ENCODE measurements around the gene RUNX2.
A peak's percentile ranks its signal among the peaks of the same experiment; 100 is the strongest.

The RUNX2 gene

DNA sequence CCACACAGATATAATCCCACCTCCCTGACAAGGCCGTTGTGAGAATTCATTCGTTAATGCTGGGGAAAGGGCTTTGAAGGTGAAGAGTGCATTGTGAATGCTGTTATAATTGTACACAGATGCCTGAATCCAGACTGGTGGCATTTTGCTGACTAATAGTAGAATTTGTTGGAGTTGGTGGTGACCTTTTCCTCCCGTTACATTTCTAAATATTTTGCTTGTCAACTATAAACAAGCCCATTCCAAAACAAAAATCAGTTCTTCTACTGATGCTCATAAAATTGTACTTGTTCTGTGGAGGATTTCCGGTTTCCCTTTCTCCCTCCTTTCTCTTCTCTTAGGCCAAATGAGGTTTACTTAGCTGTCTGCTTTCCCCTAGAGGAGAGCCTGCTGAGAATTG lies 302.7 kb downstream of the RUNX2 start:
- no peak for DNase-seq

DNA sequence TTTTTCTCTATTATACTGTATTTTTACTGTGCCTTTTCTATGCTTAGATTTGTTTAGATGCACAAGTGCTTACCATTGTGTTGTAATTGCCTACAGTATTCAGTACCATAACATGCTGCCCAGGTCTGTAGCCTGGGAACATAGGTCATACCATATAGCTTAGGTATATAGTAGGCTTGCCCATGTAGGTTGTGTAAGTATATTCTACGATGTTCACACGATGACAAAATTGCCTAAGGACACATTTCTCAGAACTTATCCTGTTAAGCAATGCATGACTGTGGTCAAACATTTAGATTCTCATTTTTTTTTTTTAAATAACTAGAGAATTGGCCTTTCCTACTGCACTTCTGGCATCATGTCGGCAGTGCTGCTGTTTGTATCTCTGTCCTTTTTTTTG lies 303.3 kb downstream of the RUNX2 start:
- DNase-seq, result no peak

GRCh38 chr6:45633272-45633908 lies 305.3 kb downstream of the RUNX2 start:
- DNase-seq, result no peak

- no peak for DNase-seq
These were observed 306.1 kb downstream of the RUNX2 start for GRCh38 chr6:45634231-45634630.

GRCh38 chr6:45635284-45635867 lies 307.2 kb downstream of the RUNX2 start:
- no peak for DNase-seq

DNA sequence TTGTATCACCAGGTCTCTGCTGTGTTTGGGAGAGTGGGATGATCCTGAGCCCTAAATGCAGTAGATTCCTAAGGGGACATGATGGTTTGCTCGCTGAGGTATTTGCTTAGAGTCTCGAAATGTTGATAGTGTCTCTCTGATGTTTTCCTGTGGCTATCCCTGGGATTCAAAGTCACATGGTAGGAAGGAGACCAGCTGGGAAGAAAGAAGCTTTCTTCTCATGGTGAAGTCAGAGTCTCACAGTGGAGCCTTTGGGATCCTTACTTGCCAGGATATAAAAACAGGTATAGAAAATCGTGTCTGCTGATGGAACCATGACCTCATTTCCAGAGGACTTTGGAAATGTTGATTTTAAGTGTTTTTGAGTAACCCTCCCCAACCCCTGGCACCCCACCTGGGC lies 308.9 kb downstream of the RUNX2 start:
- DNase-seq, result no peak

DNA sequence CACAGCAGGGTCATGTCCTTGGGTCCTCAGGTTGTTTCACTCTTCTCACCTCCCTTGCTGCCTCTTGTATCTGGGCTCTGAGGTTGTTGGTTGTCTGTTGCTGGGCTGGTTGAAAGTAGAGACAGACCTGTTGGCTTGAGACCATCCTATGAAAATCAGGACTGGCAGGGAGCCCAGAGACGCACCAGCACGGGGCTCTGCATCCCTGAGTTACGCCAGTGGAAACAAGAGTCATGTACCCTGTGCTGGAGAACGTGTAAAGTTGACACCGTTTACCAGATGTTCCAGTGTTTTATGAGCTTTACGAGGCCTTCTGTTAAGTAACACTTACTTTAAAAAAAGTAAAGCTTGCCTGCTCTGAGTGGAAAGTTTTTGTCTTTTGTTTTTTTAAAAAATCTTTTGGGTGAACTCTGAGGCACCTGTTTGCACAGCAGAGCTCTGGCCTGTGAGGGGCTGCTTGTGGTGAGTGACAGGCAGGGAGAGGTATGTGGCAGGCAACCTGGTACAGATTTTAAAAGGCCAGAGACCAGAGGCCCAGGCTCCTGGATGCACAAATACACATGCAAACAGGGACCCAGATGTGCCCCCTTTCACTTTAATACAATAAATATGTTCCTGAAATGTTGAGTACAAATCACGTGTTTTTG lies 309.6 kb downstream of the RUNX2 start:
- DNase-seq, result no peak

- DNase-seq, result no peak
These were observed 312.0 kb downstream of the RUNX2 start for GRCh38 chr6:45640081-45640491.

DNA sequence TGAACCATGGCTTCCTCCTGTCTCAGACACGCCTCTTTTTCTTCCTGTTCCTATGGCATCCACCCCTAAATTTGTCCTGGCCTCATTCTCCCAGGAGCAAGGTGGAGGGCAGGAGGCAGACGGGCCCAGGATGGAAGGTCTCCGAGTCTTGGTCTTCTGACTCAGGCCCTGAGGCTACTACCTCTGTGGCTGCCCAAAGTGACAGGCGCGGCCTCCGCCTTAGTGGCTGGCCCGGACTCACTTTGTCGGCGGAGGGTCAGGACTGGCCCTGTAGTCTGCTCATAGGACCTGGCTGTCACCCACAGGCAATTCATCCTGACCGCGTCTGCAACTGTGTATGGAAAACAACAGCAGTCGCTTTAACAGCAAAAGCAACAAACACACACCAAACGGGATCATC lies 312.7 kb downstream of the RUNX2 start:
- no peak for DNase-seq

DNA sequence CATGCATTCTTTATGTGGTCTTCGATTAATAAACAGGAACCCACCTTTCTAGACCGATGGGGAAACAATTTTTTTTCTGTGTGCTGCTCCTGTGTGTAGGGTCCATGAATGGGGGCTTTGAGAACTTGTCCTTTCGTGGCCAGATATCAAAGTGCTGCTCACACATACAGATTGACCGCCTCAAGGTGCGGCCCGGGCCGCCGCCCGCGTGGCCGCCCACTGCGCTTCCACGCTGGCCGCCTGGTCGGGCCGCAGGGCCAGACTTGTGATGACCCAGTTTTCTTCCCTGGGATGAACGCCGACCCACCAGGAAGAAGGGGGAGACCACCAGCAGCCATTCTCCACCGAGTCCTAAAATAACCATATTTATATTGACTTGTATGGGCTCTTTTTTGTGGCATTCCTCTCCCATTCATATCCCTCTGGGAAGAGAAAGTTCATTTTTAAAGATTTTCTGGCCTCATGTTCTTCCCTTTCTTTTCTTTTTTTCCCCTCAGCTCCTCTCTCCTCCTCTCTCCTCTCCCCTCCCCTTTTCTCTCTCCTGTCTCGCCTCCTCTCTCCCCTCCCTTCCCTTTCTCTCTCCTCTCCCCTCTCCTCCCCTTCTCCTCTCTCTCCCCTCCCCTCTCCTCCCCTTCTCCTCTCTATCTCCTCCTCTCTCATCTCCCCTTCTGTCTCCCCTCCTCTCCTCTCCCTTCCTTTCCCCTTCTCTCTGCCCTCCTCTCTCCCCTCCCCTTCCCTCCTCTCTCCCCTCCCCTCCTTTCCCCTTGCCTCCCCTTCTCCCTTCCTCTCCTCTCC lies 314.4 kb downstream of the RUNX2 start:
- no peak for DNase-seq

- DNase-seq, result peak; percentile 38
These were observed 315.0 kb downstream of the RUNX2 start for GRCh38 chr6:45643126-45643525.

DNA sequence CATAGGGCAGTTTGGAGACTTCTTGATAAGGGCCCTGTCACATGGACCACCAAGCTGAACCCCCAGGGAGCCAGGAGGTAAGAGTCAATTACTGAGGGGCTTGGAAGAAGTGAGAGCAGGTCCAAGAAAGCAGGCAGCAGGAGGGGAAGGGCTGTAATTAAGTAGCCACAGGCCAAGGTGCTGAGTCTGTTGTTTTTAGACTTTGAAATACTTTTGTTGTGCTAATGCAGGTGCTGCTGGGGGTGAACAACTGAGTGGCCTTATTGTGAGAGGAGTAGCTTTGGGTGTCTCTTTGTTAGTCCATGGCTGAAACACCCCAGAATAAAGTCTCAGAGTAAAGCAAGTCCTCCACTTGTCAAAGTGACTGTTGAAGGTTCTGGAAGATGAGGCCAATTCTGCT lies 316.6 kb downstream of the RUNX2 start:
- no peak for DNase-seq

GRCh38 chr6:45645302-45645701 lies 317.2 kb downstream of the RUNX2 start:
- DNase-seq, result no peak

GRCh38 chr6:45647341-45648261 lies 319.5 kb downstream of the RUNX2 start:
- DNase-seq, result peak; percentile 51

GRCh38 chr6:45648262-45648620 lies 320.1 kb downstream of the RUNX2 start:
- peak; percentile 47 for DNase-seq

- DNase-seq, result no peak
These were observed 322.5 kb downstream of the RUNX2 start for GRCh38 chr6:45650524-45651135.

GRCh38 chr6:45651301-45651700 lies 323.2 kb downstream of the RUNX2 start:
- DNase-seq, result peak; percentile 29

- DNase-seq, result no peak
These were observed 324.3 kb downstream of the RUNX2 start for GRCh38 chr6:45652416-45652815.

- peak; percentile 29 for DNase-seq
These were observed 325.2 kb downstream of the RUNX2 start for GRCh38 chr6:45653117-45653883.

DNA sequence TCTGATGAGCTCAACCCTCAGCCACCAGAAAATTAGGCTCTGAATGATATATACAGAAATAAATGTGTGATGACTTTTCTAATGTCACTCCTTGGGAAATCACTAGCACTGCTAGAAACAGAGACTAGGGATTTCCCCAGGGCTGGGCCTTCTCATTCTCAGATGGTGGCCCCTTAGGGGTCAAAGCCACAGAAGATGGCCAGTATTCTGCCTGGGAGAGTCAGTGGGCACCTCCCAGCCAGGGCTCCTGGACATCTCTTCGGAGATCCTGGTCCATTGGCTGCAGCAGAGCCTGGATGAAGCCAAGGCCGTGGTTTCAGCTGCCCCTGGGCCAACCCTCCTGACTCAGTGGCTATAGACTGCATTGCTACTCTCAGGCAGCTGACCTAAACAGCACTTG lies 326.5 kb downstream of the RUNX2 start:
- peak; percentile 39 for DNase-seq

GRCh38 chr6:45655745-45656476 lies 327.8 kb downstream of the RUNX2 start:
- DNase-seq, result no peak
